Amniotic epithelial cell (primary cell): Measurements from ENCODE around the gene APOC1.

ENCODE experiments used
- DNase-seq: peaks from one replicate; pipeline ENCODE4 v3.0.0-alpha.2; 2010; ENCODE audit warnings: low read depth

Gene APOC1

GRCh38 chr19:44955505-44956439, 41.4 kb downstream of the APOC1 start:
- no peak for DNase-seq

GRCh38 chr19:44957526-44957925, 43.1 kb downstream of the APOC1 start:
- DNase-seq, result no peak

- no peak for DNase-seq
These were observed 43.7 kb downstream of the APOC1 start for GRCh38 chr19:44958090-44958489.

GRCh38 chr19:44959691-44960090, 45.3 kb downstream of the APOC1 start:
- DNase-seq, result no peak

- no peak for DNase-seq
These were observed 46.7 kb downstream of the APOC1 start for GRCh38 chr19:44960906-44961728.

- DNase-seq, result no peak
These were observed 47.4 kb downstream of the APOC1 start for GRCh38 chr19:44961821-44962220.

- DNase-seq, result no peak
These were observed 53.7 kb downstream of the APOC1 start for GRCh38 chr19:44968118-44968517.

GRCh38 chr19:44968670-44969069, 54.3 kb downstream of the APOC1 start:
- DNase-seq, result no peak
